ENCODE measurements around the gene GRIK3.

The GRIK3 gene

DNA sequence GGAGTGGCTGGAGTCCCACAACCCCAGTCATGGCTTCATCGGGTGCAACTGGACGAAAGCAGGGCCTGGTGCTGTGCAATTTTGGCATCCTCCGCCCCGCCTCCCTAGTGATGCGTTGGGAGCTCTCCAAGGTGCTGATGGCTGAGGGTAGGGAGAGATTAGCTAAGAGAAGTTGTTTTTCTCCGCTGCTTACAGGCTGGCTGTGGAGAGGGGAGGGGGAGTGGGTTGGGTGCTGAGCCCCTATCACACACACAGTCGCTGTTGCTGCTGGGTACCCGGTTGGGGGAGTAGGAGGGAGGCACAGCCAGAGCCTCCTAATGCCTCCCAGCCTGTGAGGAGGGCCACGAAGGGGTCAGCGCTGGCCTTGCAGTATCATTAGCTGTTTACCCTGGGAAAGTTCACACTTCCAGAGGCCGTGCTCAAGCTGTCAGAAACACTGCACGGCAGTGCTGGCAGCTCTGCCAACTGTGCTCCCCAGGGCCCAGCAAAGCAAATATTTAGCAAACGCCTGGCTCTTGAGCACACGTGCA is 110.0 kb downstream of the GRIK3 start:
- H3K27me3 ChIP-seq (ENCODE audit: control insufficient read depth in 1 of 2, insufficient read depth in 1 of 2, low read length in 2 of 2), result no peaks in the 10 kb centered on the region
- H3K18ac ChIP-seq (ENCODE audit: low read depth in 1 of 2, low read length in 2 of 2), result no peak overlapping the region
- H3K9ac ChIP-seq (ENCODE audit: low read length), result no peak overlapping the region
- no peaks in the 10 kb centered on the region for H3K36me3 ChIP-seq (ENCODE audit: control insufficient read depth in 1 of 2, insufficient read depth in 2 of 2, low read depth in 1 of 2, low read length in 2 of 2)
- 27% methylated on average over 14 of the region's 14 CpGs for WGBS
- no peak overlapping the region for H2BK120ac ChIP-seq (ENCODE audit: low read depth, low read length)
- H3K27ac ChIP-seq (ENCODE audit: low read length, poor library complexity, severe bottlenecking), result no peak overlapping the region
- H4K8ac ChIP-seq (ENCODE audit: low read length), result no peak overlapping the region
- no peaks in the 10 kb centered on the region for H3K9me3 ChIP-seq (ENCODE audit: control insufficient read depth, low read length)
- no peak overlapping the region for H2AK5ac ChIP-seq (ENCODE audit: low read length, severe bottlenecking)
- DNase-seq, result no peak
- no peak overlapping the region for H2BK12ac ChIP-seq (ENCODE audit: low read length in 2 of 2)
- no peak overlapping the region for H3K4ac ChIP-seq (ENCODE audit: low read depth in 1 of 2, low read length in 2 of 2)
- no peak overlapping the region for H2BK5ac ChIP-seq (ENCODE audit: low read depth, low read length, poor library complexity, severe bottlenecking)
- H2AFZ ChIP-seq (ENCODE audit: low read depth, low read length), result no peak overlapping the region
- no peak overlapping the region for H3K4me2 ChIP-seq (ENCODE audit: low read length, poor library complexity, severe bottlenecking)
- H3K4me1 ChIP-seq (ENCODE audit: control insufficient read depth, insufficient read depth, low read depth, low read length), result no peaks in the 10 kb centered on the region
- H4K91ac ChIP-seq (ENCODE audit: low read length), result no peak overlapping the region
- no peak overlapping the region for H3K23ac ChIP-seq (ENCODE audit: low read length in 2 of 2)
- no peak overlapping the region for H3K4me3 ChIP-seq (ENCODE audit: insufficient read depth in 1 of 2, low read depth in 1 of 2, low read length in 2 of 2)
- no peak overlapping the region for H3K14ac ChIP-seq (ENCODE audit: low read length in 2 of 2)
- no peak overlapping the region for H2BK15ac ChIP-seq (ENCODE audit: low read depth, poor library complexity, severe bottlenecking)
- H3K79me1 ChIP-seq (replicated peaks; ENCODE audit: low read length, poor library complexity, severe bottlenecking), result no peaks in the 10 kb centered on the region

GRCh38 chr1:36922593-36923426 is 111.5 kb downstream of the GRIK3 start:
- Histone ChIP-seq H3K14ac (ENCODE audit: low read length in 2 of 2) (no peak overlapping the region), H4K91ac (ENCODE audit: low read length) (no peak overlapping the region), H2AK5ac (ENCODE audit: low read length, severe bottlenecking) (no peak overlapping the region), H3K18ac (ENCODE audit: low read depth in 1 of 2, low read length in 2 of 2) (no peak overlapping the region), H3K79me1 (replicated peaks; ENCODE audit: low read length, poor library complexity, severe bottlenecking) (no peaks in the 10 kb centered on the region), H3K4me3 (ENCODE audit: insufficient read depth in 1 of 2, low read depth in 1 of 2, low read length in 2 of 2) (no peak overlapping the region), H2BK15ac (ENCODE audit: low read depth, poor library complexity, severe bottlenecking) (no peak overlapping the region), H3K23ac (ENCODE audit: low read length in 2 of 2) (no peak overlapping the region), H3K4ac (ENCODE audit: low read depth in 1 of 2, low read length in 2 of 2) (no peak overlapping the region), H3K4me2 (ENCODE audit: low read length, poor library complexity, severe bottlenecking) (no peak overlapping the region), H3K4me1 (ENCODE audit: control insufficient read depth, insufficient read depth, low read depth, low read length) (no peaks in the 10 kb centered on the region), H3K9me3 (ENCODE audit: control insufficient read depth, low read length) (no peaks in the 10 kb centered on the region), H2BK12ac (ENCODE audit: low read length in 2 of 2) (no peak overlapping the region), H2BK120ac (ENCODE audit: low read depth, low read length) (no peak overlapping the region), H2BK5ac (ENCODE audit: low read depth, low read length, poor library complexity, severe bottlenecking) (no peak overlapping the region), H3K27me3 (ENCODE audit: control insufficient read depth in 1 of 2, insufficient read depth in 1 of 2, low read length in 2 of 2) (no peaks in the 10 kb centered on the region), H2AFZ (ENCODE audit: low read depth, low read length) (no peak overlapping the region), H3K36me3 (ENCODE audit: control insufficient read depth in 1 of 2, insufficient read depth in 2 of 2, low read depth in 1 of 2, low read length in 2 of 2) (no peaks in the 10 kb centered on the region), H3K27ac (ENCODE audit: low read length, poor library complexity, severe bottlenecking) (no peak overlapping the region), H4K8ac (ENCODE audit: low read length) (no peak overlapping the region), H3K9ac (ENCODE audit: low read length) (no peak overlapping the region)
- 66% methylated on average over 9 of the region's 11 CpGs for WGBS
- no peak for DNase-seq

DNA sequence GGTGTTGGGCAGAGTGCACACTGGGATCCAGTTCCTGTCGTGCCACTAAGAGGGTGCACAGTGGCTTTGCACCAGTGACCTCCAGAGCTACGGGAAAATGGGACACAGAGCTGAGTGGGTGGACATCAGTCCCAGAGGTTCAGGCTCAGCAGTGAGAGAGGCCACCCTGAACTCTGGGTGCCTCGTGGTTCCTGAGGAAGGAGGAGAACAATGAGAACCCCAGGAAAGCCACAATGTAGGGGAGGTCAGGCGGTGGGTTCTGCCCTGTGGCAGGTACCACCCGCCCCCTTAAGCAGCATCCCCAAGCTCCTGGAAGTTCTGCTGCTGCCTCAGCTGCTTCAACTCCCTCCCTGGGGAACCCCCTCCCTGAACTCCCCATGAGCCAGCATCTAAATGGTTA is 112.2 kb downstream of the GRIK3 start:
- Histone ChIP-seq H3K4me1 (ENCODE audit: control insufficient read depth, insufficient read depth, low read depth, low read length) (no peaks in the 10 kb centered on the region), H2AK5ac (ENCODE audit: low read length, severe bottlenecking) (no peak overlapping the region), H4K8ac (ENCODE audit: low read length) (no peak overlapping the region), H3K27ac (ENCODE audit: low read length, poor library complexity, severe bottlenecking) (no peak overlapping the region), H3K4ac (ENCODE audit: low read depth in 1 of 2, low read length in 2 of 2) (no peak overlapping the region), H2BK12ac (ENCODE audit: low read length in 2 of 2) (no peak overlapping the region), H3K18ac (ENCODE audit: low read depth in 1 of 2, low read length in 2 of 2) (no peak overlapping the region), H3K27me3 (ENCODE audit: control insufficient read depth in 1 of 2, insufficient read depth in 1 of 2, low read length in 2 of 2) (no peaks in the 10 kb centered on the region), H3K4me3 (ENCODE audit: insufficient read depth in 1 of 2, low read depth in 1 of 2, low read length in 2 of 2) (no peak overlapping the region), H2BK15ac (ENCODE audit: low read depth, poor library complexity, severe bottlenecking) (no peak overlapping the region), H3K9ac (ENCODE audit: low read length) (no peak overlapping the region), H3K4me2 (ENCODE audit: low read length, poor library complexity, severe bottlenecking) (no peak overlapping the region), H2AFZ (ENCODE audit: low read depth, low read length) (no peak overlapping the region), H2BK120ac (ENCODE audit: low read depth, low read length) (no peak overlapping the region), H3K9me3 (ENCODE audit: control insufficient read depth, low read length) (no peaks in the 10 kb centered on the region), H3K14ac (ENCODE audit: low read length in 2 of 2) (no peak overlapping the region), H3K36me3 (ENCODE audit: control insufficient read depth in 1 of 2, insufficient read depth in 2 of 2, low read depth in 1 of 2, low read length in 2 of 2) (no peaks in the 10 kb centered on the region), H3K79me1 (replicated peaks; ENCODE audit: low read length, poor library complexity, severe bottlenecking) (no peaks in the 10 kb centered on the region), H3K23ac (ENCODE audit: low read length in 2 of 2) (no peak overlapping the region), H4K91ac (ENCODE audit: low read length) (no peak overlapping the region), H2BK5ac (ENCODE audit: low read depth, low read length, poor library complexity, severe bottlenecking) (no peak overlapping the region)
- 51% methylated on average over 5 of the region's 5 CpGs for WGBS
- DNase-seq, result no peak

- Histone ChIP-seq H3K4ac (ENCODE audit: low read depth in 1 of 2, low read length in 2 of 2) (no peak overlapping the region), H3K14ac (ENCODE audit: low read length in 2 of 2) (no peak overlapping the region), H2BK5ac (ENCODE audit: low read depth, low read length, poor library complexity, severe bottlenecking) (no peak overlapping the region), H3K9ac (ENCODE audit: low read length) (no peak overlapping the region), H3K36me3 (ENCODE audit: control insufficient read depth in 1 of 2, insufficient read depth in 2 of 2, low read depth in 1 of 2, low read length in 2 of 2) (no peaks in the 10 kb centered on the region), H3K27ac (ENCODE audit: low read length, poor library complexity, severe bottlenecking) (no peak overlapping the region), H2BK120ac (ENCODE audit: low read depth, low read length) (no peak overlapping the region), H3K27me3 (ENCODE audit: control insufficient read depth in 1 of 2, insufficient read depth in 1 of 2, low read length in 2 of 2) (no peaks in the 10 kb centered on the region), H3K18ac (ENCODE audit: low read depth in 1 of 2, low read length in 2 of 2) (no peak overlapping the region), H3K23ac (ENCODE audit: low read length in 2 of 2) (no peak overlapping the region), H2BK12ac (ENCODE audit: low read length in 2 of 2) (no peak overlapping the region), H3K9me3 (ENCODE audit: control insufficient read depth, low read length) (no peaks in the 10 kb centered on the region), H2BK15ac (ENCODE audit: low read depth, poor library complexity, severe bottlenecking) (no peak overlapping the region), H4K8ac (ENCODE audit: low read length) (no peak overlapping the region), H3K4me3 (ENCODE audit: insufficient read depth in 1 of 2, low read depth in 1 of 2, low read length in 2 of 2) (no peak overlapping the region), H3K79me1 (replicated peaks; ENCODE audit: low read length, poor library complexity, severe bottlenecking) (no peaks in the 10 kb centered on the region), H3K4me1 (ENCODE audit: control insufficient read depth, insufficient read depth, low read depth, low read length) (no peaks in the 10 kb centered on the region), H3K4me2 (ENCODE audit: low read length, poor library complexity, severe bottlenecking) (no peak overlapping the region), H2AFZ (ENCODE audit: low read depth, low read length) (no peak overlapping the region), H4K91ac (ENCODE audit: low read length) (no peak overlapping the region), H2AK5ac (ENCODE audit: low read length, severe bottlenecking) (no peak overlapping the region)
- 74% methylated on average over 5 of the region's 6 CpGs for WGBS
- DNase-seq, result no peak
These were observed 113.4 kb downstream of the GRIK3 start for GRCh38 chr1:36920801-36921405.

Measured in mesenchymal stem cell (in vitro differentiated cells and primary cell).